Loucy (cell line): ENCODE measurements around the gene INPP4B.
"Not testable (repeated sequence)": the region's sequence is repeated elsewhere in the genome, so short reads cannot be mapped to it uniquely, and the experiment has no call there.

Source experiments
- EZH2phosphoT487 ChIP-seq: fragments of 200-600 bp; IDR thresholded peaks from 2 replicates; pipeline ENCODE4 v1.6.1; 2018; ENCODE audit warnings: antibody characterized with exemption, mild to moderate bottlenecking, moderate library complexity, borderline replicate concordance
- TF ChIP-seq, protein P1 (sequence below): fragments of 200-600 bp; sonication (generic); conservative IDR thresholded peaks from 2 replicates; pipeline ENCODE4 v1.5.1; 2014; ENCODE audit warnings: mild to moderate bottlenecking, antibody characterized with exemption, low read length

GRCh38 chr4:142068304-142068703, 777.8 kb downstream of the INPP4B start:
- TF ChIP-seq, protein P1, sequence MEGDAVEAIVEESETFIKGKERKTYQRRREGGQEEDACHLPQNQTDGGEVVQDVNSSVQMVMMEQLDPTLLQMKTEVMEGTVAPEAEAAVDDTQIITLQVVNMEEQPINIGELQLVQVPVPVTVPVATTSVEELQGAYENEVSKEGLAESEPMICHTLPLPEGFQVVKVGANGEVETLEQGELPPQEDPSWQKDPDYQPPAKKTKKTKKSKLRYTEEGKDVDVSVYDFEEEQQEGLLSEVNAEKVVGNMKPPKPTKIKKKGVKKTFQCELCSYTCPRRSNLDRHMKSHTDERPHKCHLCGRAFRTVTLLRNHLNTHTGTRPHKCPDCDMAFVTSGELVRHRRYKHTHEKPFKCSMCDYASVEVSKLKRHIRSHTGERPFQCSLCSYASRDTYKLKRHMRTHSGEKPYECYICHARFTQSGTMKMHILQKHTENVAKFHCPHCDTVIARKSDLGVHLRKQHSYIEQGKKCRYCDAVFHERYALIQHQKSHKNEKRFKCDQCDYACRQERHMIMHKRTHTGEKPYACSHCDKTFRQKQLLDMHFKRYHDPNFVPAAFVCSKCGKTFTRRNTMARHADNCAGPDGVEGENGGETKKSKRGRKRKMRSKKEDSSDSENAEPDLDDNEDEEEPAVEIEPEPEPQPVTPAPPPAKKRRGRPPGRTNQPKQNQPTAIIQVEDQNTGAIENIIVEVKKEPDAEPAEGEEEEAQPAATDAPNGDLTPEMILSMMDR = not testable (repeated sequence)
- TF ChIP-seq EZH2phosphoT487 = not testable (repeated sequence)
